ENCODE results near the gene PTPRN2. TPM values are rescaled to one million over a fixed set of nuclear protein-coding genes. Genes with fewer than 3 reads are reported as not detected.

The PTPRN2 gene
- total and polyA plus RNA-seq, 2 donors (not counting 3 experiments of a cell fraction or from before 2014, with no cell fraction given) = 0.62 to 0.88 TPM

GRCh38 chr7:157587805-157588560 is 999.6 kb downstream of the PTPRN2 start:
- Histone ChIP-seq H3K4me2 (ENCODE audit: insufficient read depth, low read length) (no peak overlapping the region), H3K4me3 (replicated peaks in 1 of 3; ENCODE audit: insufficient read depth in 1 of 3, low read depth in 1 of 3, low read length in 3 of 3) (no peak overlapping the region), H3K79me2 (ENCODE audit: control insufficient read depth, insufficient read depth, low read length) (no peaks in the 10 kb centered on the region), H2AFZ (ENCODE audit: low read depth, low read length) (no peak overlapping the region), H3K27ac (ENCODE audit: insufficient read depth, low read depth, low read length) (no peak overlapping the region), H3K4me1 (ENCODE audit: control insufficient read depth, extremely low read depth, insufficient read depth, low read length) (no peaks in the 10 kb centered on the region), H3K36me3 (ENCODE audit: control insufficient read depth in 2 of 2, extremely low read depth in 1 of 2, insufficient read depth in 2 of 2, low read length in 2 of 2) (no peaks in the 10 kb centered on the region), H3K9me3 (replicated peaks; ENCODE audit: control insufficient read depth, insufficient read depth, low read length) (no peaks in the 10 kb centered on the region), H3K9ac (replicated peaks; ENCODE audit: extremely low read depth, insufficient read depth, low read length) (no peak overlapping the region), H3K27me3 (ENCODE audit: control insufficient read depth in 2 of 2, insufficient read depth in 2 of 2, low read length in 2 of 2) (no peaks in the 10 kb centered on the region), H4K20me1 (replicated peaks; ENCODE audit: control insufficient read depth, extremely low read depth, insufficient read depth, low read length) (no peaks in the 10 kb centered on the region), H3K9me1 (replicated peaks; ENCODE audit: control insufficient read depth, extremely low read depth, insufficient read depth, low read length) (no peaks in the 10 kb centered on the region)
- ChIA-PET CTCF (no interaction called here), POLR2A (no interaction called here)
- BruUV-seq (replicated peaks) = no TSS peak
- intact Hi-C loops (cut with micrococcal nuclease) = no loop called here
- dilution Hi-C loops (cut with MboI; ENCODE audit: extremely low pct_ligation_motif_present, low sequenced_read_pairs) = no loop called here
- no peak for FAIRE-seq
- no peak for DNase-seq (ENCODE audit: low read depth, low spot score)
- TF ChIP-seq POLR2AphosphoS5 (IDR thresholded peaks at IDR 0.05; ENCODE audit: insufficient read depth, low read depth, low read length) (no peak), GATA2 (IDR thresholded peaks at IDR 0.05; ENCODE audit: insufficient read depth, insufficient read length, low read depth, low read length) (no peak), EZH2 (IDR thresholded peaks at IDR 0.05; ENCODE audit: borderline replicate concordance, low read depth, low read length, severe bottlenecking) (no peak), JUN (IDR thresholded peaks at IDR 0.05; ENCODE audit: borderline replicate concordance, insufficient read depth, insufficient read length, low read depth) (no peak), FOS (IDR thresholded peaks at IDR 0.05; ENCODE audit: borderline replicate concordance, insufficient read depth, low read length) (no peak)

DNA sequence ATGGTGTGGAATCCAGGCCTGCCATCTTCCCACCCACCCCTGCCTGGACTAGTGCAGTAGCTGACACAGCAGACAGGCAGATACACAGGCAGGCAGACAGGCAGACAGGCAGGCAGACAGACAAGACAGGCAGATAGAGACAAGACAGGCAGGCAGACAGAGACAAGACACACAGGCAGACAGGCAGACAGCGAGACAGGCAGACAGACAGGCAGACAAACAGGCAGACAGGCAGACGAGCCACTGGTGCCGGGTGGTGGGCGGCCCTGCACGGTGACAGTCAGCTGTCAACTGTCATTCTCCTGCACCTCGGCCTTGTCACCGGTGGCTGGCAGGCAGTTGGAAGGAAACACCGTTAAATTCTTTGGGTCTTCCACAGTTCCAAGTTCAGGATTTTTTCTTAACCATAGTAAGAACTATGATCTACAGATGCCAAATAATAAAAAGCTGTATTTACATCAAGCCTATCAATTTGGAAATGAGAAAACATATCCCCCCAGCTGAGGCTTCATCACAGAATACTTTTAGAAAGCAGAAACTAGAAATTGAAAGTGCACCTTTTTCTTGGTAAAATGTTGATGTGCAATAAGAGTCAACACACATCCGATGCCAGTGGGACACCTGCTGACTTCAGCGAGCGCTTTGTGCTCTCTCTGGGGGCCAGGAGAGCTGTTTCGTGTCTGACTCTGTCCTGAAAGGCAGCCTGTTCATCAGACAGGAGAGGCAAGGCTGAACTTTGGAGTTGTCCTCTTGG is 1000.4 kb downstream of the PTPRN2 start:
- intact Hi-C loops (cut with micrococcal nuclease) = no loop called here
- Histone ChIP-seq H3K4me1 (ENCODE audit: control insufficient read depth, extremely low read depth, insufficient read depth, low read length) (no peaks in the 10 kb centered on the region), H3K27ac (ENCODE audit: insufficient read depth, low read depth, low read length) (no peak overlapping the region), H3K79me2 (ENCODE audit: control insufficient read depth, insufficient read depth, low read length) (no peaks in the 10 kb centered on the region), H3K9me3 (replicated peaks; ENCODE audit: control insufficient read depth, insufficient read depth, low read length) (no peaks in the 10 kb centered on the region), H2AFZ (ENCODE audit: low read depth, low read length) (no peak overlapping the region), H4K20me1 (replicated peaks; ENCODE audit: control insufficient read depth, extremely low read depth, insufficient read depth, low read length) (no peaks in the 10 kb centered on the region), H3K9me1 (replicated peaks; ENCODE audit: control insufficient read depth, extremely low read depth, insufficient read depth, low read length) (no peaks in the 10 kb centered on the region), H3K27me3 (ENCODE audit: control insufficient read depth in 2 of 2, insufficient read depth in 2 of 2, low read length in 2 of 2) (no peaks in the 10 kb centered on the region), H3K4me2 (ENCODE audit: insufficient read depth, low read length) (no peak overlapping the region), H3K9ac (replicated peaks; ENCODE audit: extremely low read depth, insufficient read depth, low read length) (no peak overlapping the region), H3K36me3 (ENCODE audit: control insufficient read depth in 2 of 2, extremely low read depth in 1 of 2, insufficient read depth in 2 of 2, low read length in 2 of 2) (no peaks in the 10 kb centered on the region), H3K4me3 (replicated peaks in 1 of 3; ENCODE audit: insufficient read depth in 1 of 3, low read depth in 1 of 3, low read length in 3 of 3) (no peak overlapping the region)
- TF ChIP-seq EZH2 (IDR thresholded peaks at IDR 0.05; ENCODE audit: borderline replicate concordance, low read depth, low read length, severe bottlenecking) (no peak), CTCF (IDR thresholded peaks at IDR 0.05; ENCODE audit: extremely low read depth in 1 of 2, insufficient read depth in 1 of 2, low read depth in 1 of 2, low read length in 2 of 2) (no peak), JUN (IDR thresholded peaks at IDR 0.05; ENCODE audit: borderline replicate concordance, insufficient read depth, insufficient read length, low read depth) (no peak), MYC (IDR thresholded peaks at IDR 0.05; ENCODE audit: low read depth, low read length) (no peak), POLR2A (IDR thresholded peaks at IDR 0.05; ENCODE audit: low read depth, low read length) (no peak), POLR2AphosphoS5 (IDR thresholded peaks at IDR 0.05; ENCODE audit: insufficient read depth, low read depth, low read length) (no peak), FOS (IDR thresholded peaks at IDR 0.05; ENCODE audit: borderline replicate concordance, insufficient read depth, low read length) (no peak), GATA2 (IDR thresholded peaks at IDR 0.05; ENCODE audit: insufficient read depth, insufficient read length, low read depth, low read length) (no peak)
- TF ChIP-seq, protein P1, sequence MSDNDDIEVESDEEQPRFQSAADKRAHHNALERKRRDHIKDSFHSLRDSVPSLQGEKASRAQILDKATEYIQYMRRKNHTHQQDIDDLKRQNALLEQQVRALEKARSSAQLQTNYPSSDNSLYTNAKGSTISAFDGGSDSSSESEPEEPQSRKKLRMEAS (IDR thresholded peaks at IDR 0.05; ENCODE audit: insufficient read depth, insufficient read length) = no peak
- FAIRE-seq = no peak
- ChIA-PET POLR2A (no interaction called here), CTCF (no interaction called here)
- dilution Hi-C loops (cut with MboI; ENCODE audit: extremely low pct_ligation_motif_present, low sequenced_read_pairs) = no loop called here
- BruUV-seq (replicated peaks) = no TSS peak
- DNase-seq (ENCODE audit: low read depth, low spot score) = no peak

Measured in endothelial cell of umbilical vein (primary cell).